A204.1 (cell line): ENCODE results near the gene SERPINA9.
"Not testable (repeated sequence)": the region's sequence is repeated elsewhere in the genome, so short reads cannot be mapped to it uniquely, and the experiment has no call there.

ENCODE experiments used
- FAIRE-seq: peaks from 2 replicates; lab custom pipeline; 2012; peaks lifted over from hg19 to GRCh38; lab: Jason Lieb, UNC

Gene SERPINA9, protein sequence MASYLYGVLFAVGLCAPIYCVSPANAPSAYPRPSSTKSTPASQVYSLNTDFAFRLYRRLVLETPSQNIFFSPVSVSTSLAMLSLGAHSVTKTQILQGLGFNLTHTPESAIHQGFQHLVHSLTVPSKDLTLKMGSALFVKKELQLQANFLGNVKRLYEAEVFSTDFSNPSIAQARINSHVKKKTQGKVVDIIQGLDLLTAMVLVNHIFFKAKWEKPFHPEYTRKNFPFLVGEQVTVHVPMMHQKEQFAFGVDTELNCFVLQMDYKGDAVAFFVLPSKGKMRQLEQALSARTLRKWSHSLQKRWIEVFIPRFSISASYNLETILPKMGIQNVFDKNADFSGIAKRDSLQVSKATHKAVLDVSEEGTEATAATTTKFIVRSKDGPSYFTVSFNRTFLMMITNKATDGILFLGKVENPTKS

DNA sequence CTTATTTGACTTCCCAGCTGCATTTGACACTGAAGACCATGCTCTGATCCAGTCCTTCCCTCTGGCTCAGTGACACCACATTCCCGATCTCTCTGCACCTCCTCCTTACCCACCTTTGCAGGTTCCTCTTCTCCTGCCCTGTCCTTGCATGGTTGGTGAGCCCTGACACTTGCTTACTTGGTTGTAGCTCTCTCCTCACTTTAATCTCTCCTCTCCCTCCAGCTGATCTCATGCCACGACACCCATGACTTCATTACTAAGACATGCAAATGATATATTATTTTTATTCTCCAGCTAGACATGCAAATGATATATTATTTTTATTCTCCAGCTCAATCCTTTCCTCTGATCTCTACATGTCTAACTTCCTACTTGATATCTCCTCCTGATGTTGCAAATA, at the start of gene SERPINA9:
SERPINA9 (minus strand) TSS at position 175 of the 400 bp plus-strand sequence. CDS start 6,357 bp downstream, outside the sequence.
- FAIRE-seq: no peak

DNA sequence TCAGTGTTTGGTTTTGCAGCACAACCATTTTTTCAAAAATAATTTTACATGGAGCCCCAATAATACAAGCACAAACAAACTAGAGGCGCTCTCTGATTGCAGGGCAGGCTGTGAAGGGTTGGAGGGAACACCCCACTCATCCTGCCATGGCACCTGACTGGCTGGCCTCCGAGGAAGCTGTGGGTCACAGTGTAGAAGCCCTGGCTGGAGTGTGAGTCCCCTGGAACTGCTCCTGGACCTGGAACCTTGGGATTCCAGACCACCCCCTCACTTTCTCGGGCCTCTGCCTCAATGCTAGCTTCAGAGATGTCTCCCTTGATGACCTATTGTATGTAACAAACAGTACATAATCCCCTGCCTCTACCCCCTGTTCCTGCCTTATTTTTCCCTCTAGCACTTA, 48.1 kb upstream of the SERPINA9 start:
- FAIRE-seq: no peak

DNA sequence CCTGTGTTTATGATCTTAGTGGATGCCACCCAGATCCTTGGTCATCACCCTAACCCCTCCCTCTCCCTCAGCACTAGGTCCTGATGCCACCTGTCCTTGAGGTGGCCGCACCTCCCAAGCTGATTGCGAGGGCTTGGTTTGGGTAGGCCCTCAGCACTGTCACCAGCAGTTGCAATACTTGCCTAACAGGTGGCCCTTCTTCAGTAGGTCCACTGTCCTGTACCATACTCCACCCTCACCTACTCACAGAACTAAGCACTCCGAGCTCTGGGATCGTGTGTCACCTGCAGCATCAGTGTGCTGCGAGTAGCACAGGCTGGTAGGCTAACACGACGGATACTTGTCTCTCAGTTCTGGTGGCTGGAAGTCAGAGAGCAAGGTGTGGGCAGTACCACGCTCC, 47.3 kb upstream of the SERPINA9 start:
- FAIRE-seq: no peak

DNA sequence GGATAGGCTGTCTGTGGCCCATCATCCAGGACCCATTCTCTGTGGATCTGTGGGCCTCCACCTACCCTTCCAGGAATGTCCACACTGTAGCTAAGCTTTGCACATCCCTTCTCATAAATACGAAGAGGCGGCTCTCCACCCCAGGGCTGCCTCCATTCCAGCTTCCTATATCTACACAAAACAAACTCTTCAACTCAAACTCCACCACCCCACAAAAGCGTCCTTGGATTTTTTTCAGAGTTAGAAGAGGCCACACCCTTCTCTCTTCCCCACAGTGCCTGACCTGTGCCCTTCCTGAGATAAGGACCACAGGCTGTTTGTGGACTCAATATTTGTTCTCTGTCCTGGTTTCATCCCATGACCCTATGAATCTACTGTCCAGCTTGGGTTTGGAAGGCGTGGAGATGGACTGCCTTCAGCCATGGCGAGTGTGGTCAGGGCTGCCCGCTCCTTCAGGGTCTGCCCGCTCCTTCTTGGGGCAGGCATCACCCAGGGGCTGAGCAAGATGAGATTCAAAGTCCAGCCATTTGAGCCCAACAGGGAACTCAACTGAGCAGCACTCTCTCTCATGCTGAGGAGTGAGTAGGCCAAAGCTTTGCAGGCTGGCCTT, 46.2 kb upstream of the SERPINA9 start:
- FAIRE-seq: no peak

DNA sequence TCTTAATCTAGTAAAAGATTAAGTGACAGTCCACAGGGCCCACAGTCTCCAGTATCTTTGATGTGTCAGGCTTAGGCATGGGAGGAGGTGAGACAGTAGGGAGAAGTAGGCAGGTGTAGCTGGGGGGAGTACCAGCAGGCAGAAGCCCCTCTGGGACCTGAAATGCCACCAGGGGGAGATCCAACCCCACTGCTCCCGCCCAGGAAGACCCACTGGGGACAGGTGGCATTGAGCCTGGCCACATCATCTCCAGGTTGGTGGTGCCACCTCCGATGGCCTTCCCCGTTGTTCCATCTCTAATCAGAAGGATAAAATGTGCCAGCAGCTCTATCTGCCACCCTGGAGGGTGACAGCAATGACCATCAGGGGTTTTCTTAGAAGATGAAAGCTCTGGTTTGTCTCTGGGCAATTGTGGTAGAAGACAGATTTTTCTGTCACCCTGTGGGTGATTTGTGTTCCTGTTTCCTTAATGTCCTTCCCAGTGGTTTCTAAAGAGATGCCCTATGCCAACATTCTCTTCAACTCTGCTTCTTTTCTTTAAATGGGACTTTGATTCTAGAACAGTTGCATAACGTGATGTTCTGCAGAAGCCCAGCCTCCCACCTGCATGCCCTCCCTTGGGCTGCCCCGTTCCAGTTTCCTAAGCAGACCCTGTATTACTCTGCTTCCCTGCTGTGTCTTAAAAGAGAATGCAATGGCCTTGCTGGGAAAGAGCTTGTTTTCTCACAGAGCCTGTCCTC, 45.5 kb upstream of the SERPINA9 start:
- no peak for FAIRE-seq

DNA sequence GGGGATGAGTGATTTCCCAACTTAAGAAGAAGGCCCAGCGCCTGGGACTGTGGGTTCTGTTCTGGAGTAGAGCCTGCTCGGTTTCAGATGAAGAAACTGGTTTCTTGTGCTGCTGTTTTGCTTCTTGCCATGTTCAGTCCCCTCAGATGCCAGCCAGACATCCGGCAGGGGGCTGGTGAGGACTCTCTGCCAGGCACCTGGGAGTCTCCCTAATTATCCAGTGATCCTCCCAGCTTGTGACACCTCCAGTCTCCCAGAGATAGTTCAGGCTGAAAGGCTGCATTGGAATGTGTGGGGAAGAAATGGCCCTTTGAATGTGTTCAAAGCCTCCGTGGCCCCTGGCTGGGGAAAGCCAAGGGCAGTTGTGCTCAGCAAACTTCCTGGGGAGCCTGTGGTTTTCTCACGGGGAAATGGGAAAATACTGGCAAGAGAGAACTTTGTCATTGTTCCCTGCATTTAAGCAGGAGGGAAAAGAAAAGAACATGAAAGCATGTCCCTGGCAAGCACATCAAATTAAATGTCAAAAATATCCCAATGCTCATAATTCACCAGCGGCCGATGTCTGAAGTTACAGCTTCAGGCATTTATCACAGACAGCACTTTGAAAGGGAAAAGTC, 41.8 kb upstream of the SERPINA9 start:
- no peak for FAIRE-seq

DNA sequence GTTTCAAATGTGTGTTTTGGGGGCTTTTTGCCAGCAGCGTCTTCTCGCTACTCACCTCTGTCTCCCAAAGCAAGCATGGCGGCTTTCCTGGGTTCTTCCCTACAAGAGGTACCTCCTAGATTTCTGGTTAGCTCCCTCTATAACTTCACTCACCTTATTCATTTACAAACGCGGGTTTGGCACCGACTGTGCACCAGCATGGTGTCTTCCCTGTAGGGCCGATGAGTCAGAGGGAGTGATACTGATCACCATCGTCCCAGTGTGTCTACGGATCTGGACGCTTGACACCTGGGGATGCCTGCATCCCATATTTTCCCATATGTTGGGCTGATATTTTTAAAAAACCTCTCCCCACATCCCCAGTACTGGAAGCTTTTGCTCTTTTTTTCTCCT, 41.2 kb upstream of the SERPINA9 start:
- FAIRE-seq: no peak

DNA sequence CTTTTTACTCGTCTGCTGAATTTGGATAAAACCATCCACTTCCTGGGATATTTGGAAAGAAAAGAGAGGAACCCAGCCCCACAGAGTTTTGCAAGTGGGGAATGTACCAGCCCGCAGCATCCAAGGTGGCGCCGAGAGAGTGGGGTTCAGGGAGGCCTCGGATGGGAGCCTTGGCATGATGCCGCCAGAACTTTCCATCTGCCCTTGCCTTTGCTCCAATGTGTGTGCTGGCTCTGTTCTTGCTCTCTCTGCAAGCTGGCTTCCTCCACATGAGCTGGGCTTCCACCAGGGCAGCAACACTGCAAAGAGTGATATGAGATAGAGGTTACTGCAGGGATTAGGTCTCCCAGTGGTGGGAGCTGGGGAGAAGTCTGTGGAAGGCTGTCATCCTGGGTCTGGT, 39.9 kb upstream of the SERPINA9 start:
- FAIRE-seq: no peak

DNA sequence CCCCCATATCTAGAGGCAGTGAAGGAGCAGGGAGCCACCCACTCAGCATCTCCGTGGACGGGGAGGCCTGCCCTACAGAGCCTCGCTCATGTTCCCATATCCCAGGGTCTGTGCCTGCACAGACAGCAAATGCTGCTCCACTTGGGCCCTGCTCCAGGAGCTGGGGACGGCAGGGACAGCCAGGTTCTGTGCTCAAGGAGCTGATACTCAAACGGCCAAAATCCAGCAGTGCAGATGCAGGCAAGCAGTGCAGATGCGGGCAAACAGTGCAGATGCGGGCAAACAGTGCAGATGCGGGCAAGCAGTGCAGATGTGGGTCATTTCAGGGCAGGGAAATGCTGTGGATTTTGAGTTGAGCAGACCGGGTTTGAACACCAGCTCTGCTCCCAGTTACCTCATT, 39.4 kb upstream of the SERPINA9 start:
- no peak for FAIRE-seq

DNA sequence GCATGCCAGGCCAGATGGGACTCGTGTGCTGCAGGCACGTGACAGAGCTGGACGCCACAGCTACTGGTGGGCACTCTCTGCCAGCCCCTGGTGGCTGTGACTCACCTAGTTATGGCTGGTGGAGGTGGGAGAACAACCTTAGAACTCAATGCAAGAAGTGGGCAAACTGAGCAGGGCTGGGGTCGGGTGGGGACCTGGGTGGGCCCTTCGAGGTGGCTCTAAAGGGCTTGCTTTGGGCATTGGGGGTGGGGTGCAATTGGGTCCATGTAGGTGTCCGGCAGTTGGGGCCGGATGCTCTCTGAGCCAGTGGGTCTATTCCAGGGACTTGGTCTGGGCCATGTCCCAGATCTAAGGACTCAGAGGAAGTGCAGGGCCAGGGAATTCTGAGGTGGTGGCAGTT, 38.4 kb upstream of the SERPINA9 start:
- FAIRE-seq: no peak

DNA sequence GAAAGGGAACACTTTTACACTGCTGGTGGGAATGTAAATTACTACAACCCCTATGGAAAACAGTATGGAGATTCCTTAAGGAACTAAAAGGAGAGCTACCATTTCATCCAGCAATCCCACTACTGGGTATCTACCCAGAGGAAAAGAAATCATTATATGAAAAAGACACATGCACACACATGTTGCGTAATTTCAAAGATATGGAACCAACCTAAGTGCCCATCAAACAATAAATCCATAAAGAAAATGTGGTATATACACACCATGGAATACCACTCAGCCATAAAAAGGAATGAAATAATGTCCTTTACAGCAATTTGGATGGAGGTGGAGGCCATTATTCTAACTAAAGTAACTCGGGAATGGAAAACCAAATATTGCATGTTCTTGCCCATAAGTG, 34.5 kb upstream of the SERPINA9 start:
- not testable (repeated sequence) for FAIRE-seq

DNA sequence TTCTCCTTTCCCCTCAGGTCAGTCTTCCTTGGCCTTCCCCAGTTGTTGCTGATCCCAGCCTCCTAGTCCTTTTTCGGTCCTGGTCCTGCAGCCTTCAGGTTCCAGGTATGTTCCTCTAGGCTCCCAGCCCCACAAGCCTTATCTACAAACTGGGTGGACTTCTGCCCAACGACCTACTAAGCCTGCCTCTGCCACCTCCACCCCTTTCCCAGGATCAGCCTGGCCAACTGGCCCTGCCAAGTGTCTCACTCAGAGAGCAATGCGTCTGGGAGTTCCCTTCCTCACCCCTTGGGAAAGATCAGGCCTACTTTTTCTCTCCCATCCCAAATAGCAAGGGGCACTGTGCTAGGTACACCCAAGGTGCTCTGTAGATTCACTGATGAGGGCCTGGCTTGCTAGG, 33.4 kb upstream of the SERPINA9 start, which contains the start of gene SERPINA12:
SERPINA12 (minus strand) TSS at position 114 of the 400 bp plus-strand sequence. CDS start 11,072 bp downstream, outside the sequence.
- no peak for FAIRE-seq

DNA sequence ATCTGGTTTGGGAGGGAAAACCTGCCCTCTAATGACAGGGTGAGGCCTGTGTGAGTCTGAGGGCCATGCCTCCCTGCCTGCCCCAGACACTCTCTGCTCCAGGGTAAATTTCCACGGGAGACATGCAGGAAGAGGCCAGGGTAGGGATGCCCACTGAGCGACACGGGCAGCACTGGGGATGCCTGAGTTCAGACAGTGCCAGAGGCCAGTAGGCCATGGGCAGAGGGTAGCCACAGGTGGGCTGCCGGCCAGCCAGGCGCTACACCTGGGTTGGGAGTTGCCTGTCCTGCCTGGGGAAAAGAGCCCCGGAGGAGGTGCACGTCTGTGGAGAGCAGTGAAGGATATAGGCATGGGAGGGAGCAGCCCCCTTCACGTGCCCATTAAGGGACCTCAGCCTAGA, 29.6 kb upstream of the SERPINA9 start:
- no peak for FAIRE-seq

DNA sequence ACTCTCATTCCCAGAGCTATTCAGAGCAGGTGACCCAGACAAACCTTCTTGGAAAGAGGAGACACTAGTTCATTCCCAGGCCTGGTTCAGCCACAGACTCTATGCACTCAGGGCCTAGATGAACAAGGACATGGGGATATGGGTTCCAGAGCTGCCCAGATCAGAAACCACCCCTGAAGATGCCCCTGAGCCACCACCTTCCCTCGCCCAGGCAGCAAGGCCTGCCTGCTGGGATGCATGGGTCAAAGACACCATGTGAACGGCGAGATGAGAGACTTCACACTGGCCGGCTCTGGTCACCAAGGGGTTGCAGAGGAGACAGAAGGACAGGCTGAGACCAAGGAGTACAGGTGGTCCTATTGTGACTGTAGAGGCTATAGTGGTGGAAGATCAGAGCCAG, 29.2 kb upstream of the SERPINA9 start:
- no peak for FAIRE-seq

DNA sequence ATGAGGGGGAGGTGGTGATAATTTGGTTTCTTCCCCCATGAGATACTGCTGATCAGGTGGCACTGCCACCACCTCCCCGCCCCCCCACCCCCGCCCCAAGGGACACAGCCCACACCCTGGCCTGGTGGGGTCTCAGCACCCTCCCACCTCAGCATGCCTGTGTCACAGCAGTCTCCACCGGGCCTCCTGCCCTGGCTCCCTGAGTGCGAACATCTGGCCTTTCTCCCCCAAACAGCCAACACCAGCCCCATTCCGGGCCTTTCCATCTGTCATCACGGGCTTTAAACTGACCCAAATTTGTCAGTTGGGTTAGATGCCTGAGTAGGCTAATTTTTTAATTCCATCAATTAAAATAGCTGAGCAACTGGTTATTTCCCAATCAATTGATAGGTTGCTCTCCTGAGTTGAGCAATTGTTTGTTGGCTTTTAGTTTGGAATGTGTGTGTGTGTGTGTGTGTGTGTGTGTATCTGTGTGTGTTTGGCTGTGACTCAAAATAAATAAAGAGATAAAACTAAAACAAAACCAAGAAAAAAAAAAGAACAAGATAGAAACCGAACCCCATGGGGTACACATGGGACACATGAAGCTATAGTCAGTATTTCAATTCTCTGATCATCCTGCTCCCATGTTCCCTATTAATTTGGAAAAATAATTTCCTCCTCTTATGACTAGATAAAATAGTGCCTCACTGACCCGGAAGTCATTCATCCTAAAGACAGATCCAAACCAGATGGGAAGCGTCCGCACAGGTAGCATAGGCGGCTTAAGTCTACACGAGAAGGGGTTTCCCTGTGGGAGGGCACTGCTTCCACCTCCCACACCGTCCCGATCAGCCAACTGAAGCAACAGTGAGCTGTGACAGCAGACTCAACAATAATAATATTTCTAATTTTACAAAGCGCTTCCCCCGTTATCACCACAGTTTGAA, 25.9 kb upstream of the SERPINA9 start:
- FAIRE-seq: no peak

DNA sequence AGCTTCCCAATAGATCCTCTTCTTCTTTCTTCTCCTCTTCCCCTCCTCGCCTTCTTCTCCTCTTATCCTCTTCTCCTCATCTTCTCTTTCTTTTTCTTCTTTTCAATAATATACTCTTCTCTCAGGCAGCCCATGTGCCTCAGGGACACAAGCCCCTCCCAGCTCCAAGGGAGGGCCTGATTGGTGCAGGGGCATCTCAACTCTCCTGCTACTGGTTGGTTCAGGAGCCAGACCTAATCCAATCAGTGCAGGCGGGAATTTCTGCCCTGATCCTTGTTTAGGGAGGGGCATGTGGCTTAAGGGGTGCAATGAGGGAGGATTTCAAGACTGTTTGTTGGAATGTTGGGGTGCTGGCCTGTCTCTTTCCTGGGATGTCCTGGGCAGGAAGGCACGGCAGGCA, 24.3 kb upstream of the SERPINA9 start:
- FAIRE-seq: no peak

DNA sequence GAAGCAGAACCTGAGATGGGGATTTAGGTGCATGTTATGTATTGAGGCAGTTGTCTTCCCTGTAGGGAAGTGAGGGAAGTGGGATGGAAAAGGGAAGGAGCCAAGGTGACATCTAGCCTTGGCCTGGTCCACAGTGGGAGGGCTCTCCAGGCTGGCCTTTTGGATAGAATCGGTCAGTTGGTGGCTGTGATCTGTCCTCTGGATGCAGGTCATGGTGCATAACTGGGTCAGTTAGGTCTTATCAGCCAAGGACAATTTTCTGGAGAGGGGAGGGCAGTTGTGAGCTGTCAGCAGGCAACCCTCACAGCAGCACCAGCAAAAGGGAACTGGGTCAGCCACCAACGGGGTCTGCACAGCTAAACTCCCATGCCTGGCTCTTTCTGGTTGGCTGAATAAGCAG, 23.7 kb upstream of the SERPINA9 start:
- FAIRE-seq: no peak

DNA sequence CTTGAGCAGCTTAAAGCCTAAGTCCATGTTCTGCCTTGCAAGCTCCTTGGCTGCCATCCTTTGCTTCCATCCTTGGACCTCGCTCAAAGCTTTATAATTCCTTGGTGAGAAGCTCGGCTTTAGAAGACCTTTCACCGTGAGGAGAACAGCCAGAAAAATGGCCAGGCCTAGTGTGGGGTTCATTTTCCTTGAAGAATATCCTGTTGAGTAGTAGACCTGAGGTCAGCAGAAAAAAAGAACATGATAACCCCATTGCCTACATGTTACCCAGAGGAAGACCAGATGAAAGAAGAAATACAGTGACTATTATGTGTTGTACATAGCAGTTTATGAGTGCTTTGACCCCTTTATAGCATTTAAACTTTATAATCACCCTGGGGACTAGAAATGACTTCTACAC, 22.2 kb upstream of the SERPINA9 start:
- FAIRE-seq: no peak

DNA sequence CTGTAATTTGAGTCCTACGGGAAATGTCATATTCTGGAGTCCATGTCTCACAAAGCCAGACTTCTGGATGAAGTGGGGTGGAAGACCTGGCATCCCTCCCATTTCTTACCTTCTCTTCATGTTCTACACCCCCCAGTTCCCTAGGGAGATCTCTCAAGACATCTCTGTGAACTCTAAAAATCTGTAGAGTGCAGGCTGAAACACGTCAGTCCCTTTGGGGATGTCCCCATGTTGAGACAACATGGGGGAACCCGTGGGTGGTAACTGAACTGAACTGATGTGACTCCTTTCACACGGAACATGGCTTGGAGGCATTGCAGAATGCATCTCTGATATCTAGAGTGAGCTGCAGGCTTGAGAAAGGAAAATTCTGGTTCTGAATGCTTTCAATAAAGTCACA, 18.1 kb upstream of the SERPINA9 start:
- FAIRE-seq: no peak

DNA sequence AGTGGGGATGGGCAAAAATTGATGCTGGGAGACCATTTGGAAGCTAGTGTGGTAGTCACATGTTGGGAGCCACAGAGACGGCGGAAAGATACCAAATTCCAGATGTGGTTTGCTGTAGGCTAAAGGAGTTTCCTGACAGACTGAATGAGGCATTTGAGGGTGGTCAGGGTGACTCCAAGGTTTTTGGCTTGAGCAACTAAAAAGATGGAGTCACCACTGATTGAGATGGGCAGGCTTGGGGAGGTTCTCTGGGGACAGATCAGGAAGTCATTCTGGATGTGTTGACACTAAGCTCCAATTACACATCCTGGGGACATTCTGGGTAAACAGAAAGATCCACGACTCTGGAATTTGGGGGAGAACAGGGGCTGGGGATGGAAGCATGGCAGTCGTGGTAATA, 15.5 kb upstream of the SERPINA9 start:
- FAIRE-seq: no peak

DNA sequence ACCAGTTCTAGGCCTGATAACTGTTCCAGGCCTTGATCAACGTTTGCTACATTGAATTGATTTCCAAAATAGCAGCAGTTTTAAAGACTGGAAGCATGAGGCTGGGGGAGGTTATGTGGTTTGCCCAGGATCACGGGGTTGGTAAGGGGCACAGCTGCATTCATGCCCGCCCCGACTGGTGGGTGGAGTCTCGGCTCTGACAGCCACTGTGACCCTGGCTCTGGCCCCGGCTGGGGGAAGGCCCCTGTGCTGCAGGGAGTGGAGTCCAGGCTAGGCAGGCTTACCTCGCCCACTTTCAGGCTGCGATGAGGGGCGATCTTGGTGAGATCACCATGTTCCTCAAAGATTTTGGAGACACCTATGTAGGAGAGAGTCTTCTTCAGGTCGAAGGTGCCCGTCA, 13.3 kb upstream of the SERPINA9 start:
- FAIRE-seq: no peak

DNA sequence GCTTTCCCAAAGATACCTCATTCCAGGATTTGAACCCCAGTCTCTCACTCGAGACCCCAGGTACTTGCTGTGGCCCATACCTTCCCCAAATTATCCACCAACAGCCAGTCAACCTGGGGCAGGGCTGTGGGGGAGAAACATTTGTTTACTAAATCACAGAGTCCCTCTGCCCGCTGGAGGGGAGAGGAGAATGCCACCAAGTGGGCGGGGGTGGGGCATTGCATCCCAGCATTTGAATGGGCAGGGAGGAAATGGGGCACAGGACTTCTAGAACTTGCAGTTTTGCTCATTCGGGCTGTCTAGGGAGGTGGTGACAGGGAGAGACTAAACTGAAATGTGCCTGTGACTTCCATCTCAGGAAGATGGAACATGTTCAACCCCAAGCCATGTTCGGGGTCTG, 10.9 kb upstream of the SERPINA9 start:
- FAIRE-seq: no peak
